Esophagus muscularis mucosa (tissue), 4 donors: ENCODE data around the gene LPA. TPM values are rescaled to one million over a fixed set of nuclear protein-coding genes. Genes with fewer than 3 reads are reported as not detected.

Experiments used
- DNase-seq: peaks from one replicate; pipeline ENCODE4 v3.0.0-alpha.2; 2017; ENCODE audit errors: extremely low spot score
- H3K27ac ChIP-seq, 4 donors: fragments of 200-600 bp; sonication (generic); replicated peaks in 1 of 4; 1 replicate in 3 of 4; 2 replicates in 1 of 4; pipeline ENCODE4 v1.5.1; 2016 to 2019; ENCODE audit warnings: mild to moderate bottlenecking in 1 of 4
- H3K27me3 ChIP-seq, 4 donors: fragments of 200-600 bp; sonication (generic); one replicate each; pipeline versions ENCODE4 v1.5.1 to v1.6.0; 2016 to 2019
- H3K36me3 ChIP-seq, 4 donors: fragments of 200-600 bp; sonication (generic); one replicate each; pipeline ENCODE4 v1.5.1; 2016 to 2019
- H3K4me1 ChIP-seq, 4 donors: fragments of 200-600 bp; sonication (generic); one replicate each; pipeline ENCODE4 v1.5.1; 2016 to 2019
- H3K4me3 ChIP-seq, 4 donors: fragments of 200-600 bp; sonication (generic); 1 replicate in 2 of 4; 2 replicates in 2 of 4; pipeline ENCODE4 v1.5.1; 2016 to 2019; ENCODE audit warnings: mild to moderate bottlenecking in 4 of 4, moderate library complexity in 1 of 4
- H3K9me3 ChIP-seq, 4 donors: fragments of 200-600 bp; sonication (generic); 1 replicate in 3 of 4; 2 replicates in 1 of 4; pipeline ENCODE4 v1.5.1; 2016 to 2019
- CTCF ChIP-seq, 3 experiments: fragments of 200-600 bp in 2 of 3; fragments of 450-650 bp in 1 of 3; sonication (generic) in 2 of 3; IDR thresholded peaks; one replicate each; pipeline ENCODE4 v1.5.1; 2017 to 2019; ENCODE audit warnings: antibody characterized with exemption in 3 of 3, mild to moderate bottlenecking in 2 of 3, moderate library complexity in 1 of 3
- EP300 ChIP-seq: sonication (generic); formaldehyde crosslinking; IDR thresholded peaks from one replicate; pipeline ENCODE4 v1.6.1; 2017; ENCODE audit warnings: antibody characterized with exemption
- POLR2A ChIP-seq: fragments of 450-650 bp; IDR thresholded peaks from one replicate; pipeline ENCODE4 v1.6.1; 2017; ENCODE audit warnings: antibody characterized with exemption, moderate library complexity, mild to moderate bottlenecking, low read depth
- POLR2AphosphoS5 ChIP-seq, 2 donors: sonication (generic); formaldehyde crosslinking; IDR thresholded peaks; one replicate each; pipeline ENCODE4 v1.6.1; 2017; ENCODE audit warnings: antibody characterized with exemption in 2 of 2
- WGBS: methylation state at CpG from one replicate; pipeline ENCODE4 v1.1.5; 2018; 5-methylcytosine and 5-hydroxymethylcytosine counted together
- intact Hi-C: fragments of 100-400 bp; cut with DNase I; formaldehyde crosslinking; loops from one replicate; pipeline ENCODE4 v1.15.1; 2023
- total RNA-seq, 4 donors: library from RNA; depleted of rRNA; stranded (reverse); fragments of >200 nt; gene quantifications; one replicate each; pipeline versions ENCODE4 v1.1.0 to v1.2.1, GENCODE V29; 2016

Gene LPA
- total RNA-seq, 4 donors from 2014 or later, result not detected

GRCh38 chr6:160667639-160668481, 3.8 kb upstream of the LPA start:
- Histone ChIP-seq H3K4me1 (no peaks in the 10 kb centered on the region), H3K27me3 (peaks cover 0 to 5% (median 0%) of the 10 kb centered on the region in 4 donors), H3K36me3 (no peaks in the 10 kb centered on the region), H3K27ac (no peak overlapping the region), H3K4me3 (no peak overlapping the region), H3K9me3 (peaks cover 0 to 8% (median 0%) of the 10 kb centered on the region in 4 donors)
- intact Hi-C loops, result no loop called here
- peak; percentile 47 for DNase-seq
- 31% methylated on average over 9 of the region's 9 CpGs for WGBS
- TF ChIP-seq POLR2A, result no peak

GRCh38 chr6:160662842-160663241, 1.2 kb downstream of the LPA start:
- peaks cover 0 to 2% (median under 1%) of the 10 kb centered on the region in 4 donors for H3K9me3 ChIP-seq
- peaks cover 0 to 5% (median 0%) of the 10 kb centered on the region in 4 donors for H3K27me3 ChIP-seq
- 59% methylated on average over 2 of the region's 2 CpGs for WGBS
- no peak overlapping the region for H3K27ac ChIP-seq
- H3K4me1 ChIP-seq, result no peaks in the 10 kb centered on the region
- TF ChIP-seq EP300 (no peak), CTCF (IDR thresholded peaks at IDR 0.05) (no peak), POLR2AphosphoS5 (IDR thresholded peaks at IDR 0.05) (no peak), POLR2A (no peak)
- peak; percentile 84 for DNase-seq
- intact Hi-C loops, result no loop called here
- H3K36me3 ChIP-seq, result no peaks in the 10 kb centered on the region
- no peak overlapping the region for H3K4me3 ChIP-seq

DNA sequence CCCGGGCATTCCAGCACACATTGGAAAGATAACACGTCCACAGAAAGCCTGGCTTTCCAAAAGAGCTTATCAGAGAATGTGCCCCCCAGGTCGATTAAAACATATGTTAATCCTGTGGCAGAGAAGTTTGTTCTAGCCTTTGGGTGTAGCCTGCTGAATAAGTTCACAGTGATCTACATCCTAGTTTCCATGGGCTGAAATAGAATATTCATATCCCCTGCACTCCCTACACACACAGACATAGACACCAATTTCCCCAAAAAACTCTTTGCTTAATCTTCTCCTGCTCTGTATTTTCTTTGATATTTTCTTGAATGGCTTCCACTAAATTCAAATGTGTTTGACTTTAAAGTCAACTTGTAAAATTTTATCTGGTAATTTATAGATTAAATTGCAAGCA, 1.6 kb downstream of the LPA start:
- intact Hi-C loops, result no loop called here
- Histone ChIP-seq H3K4me3 (no peak overlapping the region), H3K9me3 (peaks cover 0 to 6% (median 4%) of the 10 kb centered on the region in 4 donors), H3K36me3 (no peaks in the 10 kb centered on the region), H3K27me3 (peaks cover 0 to 5% (median 0%) of the 10 kb centered on the region in 4 donors), H3K27ac (no peak overlapping the region), H3K4me1 (no peaks in the 10 kb centered on the region)
- 29% methylated on average over 3 of the region's 3 CpGs for WGBS
- TF ChIP-seq POLR2A (no peak), EP300 (no peak), POLR2AphosphoS5 (IDR thresholded peaks at IDR 0.05) (no peak), CTCF (IDR thresholded peaks at IDR 0.05) (no peak)
- peak; percentile 31 for DNase-seq

GRCh38 chr6:160661216-160661615, 2.9 kb downstream of the LPA start:
- TF ChIP-seq POLR2AphosphoS5 (IDR thresholded peaks at IDR 0.05) (no peak), CTCF (IDR thresholded peaks at IDR 0.05) (no peak), POLR2A (no peak), EP300 (no peak)
- 73% methylated on average over 3 of the region's 3 CpGs for WGBS
- peak; percentile 74 for DNase-seq
- Histone ChIP-seq H3K27me3 (peaks cover 0 to 5% (median 0%) of the 10 kb centered on the region in 4 donors), H3K4me3 (no peak overlapping the region), H3K36me3 (no peaks in the 10 kb centered on the region), H3K27ac (no peak overlapping the region), H3K9me3 (peaks cover 0 to 19% (median 12%) of the 10 kb centered on the region in 4 donors), H3K4me1 (no peaks in the 10 kb centered on the region)
- intact Hi-C loops, result no loop called here

GRCh38 chr6:160659562-160659961, 4.5 kb downstream of the LPA start:
- Histone ChIP-seq H3K27ac (no peak overlapping the region), H3K4me1 (no peaks in the 10 kb centered on the region), H3K27me3 (no peaks in the 10 kb centered on the region), H3K4me3 (no peak overlapping the region), H3K36me3 (no peaks in the 10 kb centered on the region), H3K9me3 (peaks cover 0 to 23% (median 14%) of the 10 kb centered on the region in 4 donors)
- WGBS, result 86% methylated on average over 6 of the region's 6 CpGs
- intact Hi-C loops, result no loop called here
- no peak for TF ChIP-seq POLR2AphosphoS5 (IDR thresholded peaks at IDR 0.05)
- no peak for TF ChIP-seq EP300
- TF ChIP-seq POLR2A, result no peak
- no peak for TF ChIP-seq CTCF (IDR thresholded peaks at IDR 0.05)
- peak; percentile 77 for DNase-seq
